Stimulated activated naive CD8-positive, alpha-beta T cell treated with anti-CD3 and anti-CD28 coated beads, Interleukin-15, amount 100 ng/mL, for 72 hours (primary cell): ENCODE results near the gene CARMIL1.

Experiments used
- ATAC-seq: fragments of 150-1000 bp; cut with Tn5 transposase; 2 replicates; pipeline ENCODE4 v1.10.0; 2021; ENCODE audit warnings: mild to moderate bottlenecking, moderate library complexity
- DNase-seq, 2 donors: peaks; one replicate each; pipeline ENCODE4 v3.0.0; 2021 to 2022
- H3K27ac Mint-ChIP-seq, 2 donors: one replicate each; pipeline ENCODE4 v1.8.0; 2022; ENCODE audit warnings: mild to moderate bottlenecking in 2 of 2, mixed read lengths in 2 of 2, moderate library complexity in 2 of 2
- H3K27me3 Mint-ChIP-seq: one replicate; pipeline ENCODE4 v1.8.0; 2022; ENCODE audit warnings: mixed read lengths
- H3K4me1 Mint-ChIP-seq: one replicate; pipeline ENCODE4 v1.8.0; 2022; ENCODE audit warnings: mild to moderate bottlenecking, mixed read lengths
- H3K4me3 Mint-ChIP-seq, 2 donors: one replicate each; pipeline ENCODE4 v1.8.0; 2022; ENCODE audit warnings: mild to moderate bottlenecking in 2 of 2, mixed read lengths in 2 of 2, moderate library complexity in 1 of 2
- H3K9me3 Mint-ChIP-seq, 2 donors: one replicate each; pipeline ENCODE4 v1.8.0; 2022; ENCODE audit warnings: mixed read lengths in 2 of 2

Gene CARMIL1

DNA sequence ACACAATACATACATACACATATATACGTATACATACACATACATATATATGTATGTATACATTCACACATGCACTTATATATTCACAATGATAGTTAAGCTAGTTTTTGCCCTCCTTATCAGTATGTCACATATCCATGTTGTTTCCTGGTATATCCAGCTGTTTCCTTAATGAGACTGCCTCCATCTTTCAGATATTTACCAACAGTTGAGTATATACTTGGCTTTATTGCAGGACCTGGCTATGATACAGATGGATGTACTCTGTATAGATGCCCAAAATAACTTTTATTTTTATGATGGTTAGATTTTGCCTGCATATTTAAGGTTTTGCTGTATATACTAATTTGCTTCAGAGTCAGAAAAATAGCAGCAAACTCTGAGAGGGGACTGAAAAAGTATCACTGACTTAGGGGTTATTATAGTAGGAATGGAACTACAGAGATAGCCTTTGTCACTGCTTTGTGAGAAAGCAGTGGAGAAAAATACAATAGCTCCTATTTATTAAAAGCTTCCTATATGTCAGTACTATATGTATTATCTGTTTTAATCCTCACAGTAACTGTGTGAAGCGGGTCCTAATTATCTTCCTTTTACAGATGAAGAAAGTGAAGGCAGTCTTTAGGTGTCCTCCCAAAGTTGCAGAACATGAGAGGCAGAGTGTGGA, 35.5 kb downstream of the CARMIL1 start:
- no peaks in the 10 kb centered on the region for H3K27me3 Mint-ChIP-seq
- H3K27ac Mint-ChIP-seq, result peak overlapping the region in 1 of 2 donors; percentile 38
- no peaks in the 10 kb centered on the region for H3K9me3 Mint-ChIP-seq
- no peak for ATAC-seq
- no peak overlapping the region for H3K4me3 Mint-ChIP-seq
- H3K4me1 Mint-ChIP-seq, result peaks cover 37% of the 10 kb centered on the region
- DNase-seq, result no peak

DNA sequence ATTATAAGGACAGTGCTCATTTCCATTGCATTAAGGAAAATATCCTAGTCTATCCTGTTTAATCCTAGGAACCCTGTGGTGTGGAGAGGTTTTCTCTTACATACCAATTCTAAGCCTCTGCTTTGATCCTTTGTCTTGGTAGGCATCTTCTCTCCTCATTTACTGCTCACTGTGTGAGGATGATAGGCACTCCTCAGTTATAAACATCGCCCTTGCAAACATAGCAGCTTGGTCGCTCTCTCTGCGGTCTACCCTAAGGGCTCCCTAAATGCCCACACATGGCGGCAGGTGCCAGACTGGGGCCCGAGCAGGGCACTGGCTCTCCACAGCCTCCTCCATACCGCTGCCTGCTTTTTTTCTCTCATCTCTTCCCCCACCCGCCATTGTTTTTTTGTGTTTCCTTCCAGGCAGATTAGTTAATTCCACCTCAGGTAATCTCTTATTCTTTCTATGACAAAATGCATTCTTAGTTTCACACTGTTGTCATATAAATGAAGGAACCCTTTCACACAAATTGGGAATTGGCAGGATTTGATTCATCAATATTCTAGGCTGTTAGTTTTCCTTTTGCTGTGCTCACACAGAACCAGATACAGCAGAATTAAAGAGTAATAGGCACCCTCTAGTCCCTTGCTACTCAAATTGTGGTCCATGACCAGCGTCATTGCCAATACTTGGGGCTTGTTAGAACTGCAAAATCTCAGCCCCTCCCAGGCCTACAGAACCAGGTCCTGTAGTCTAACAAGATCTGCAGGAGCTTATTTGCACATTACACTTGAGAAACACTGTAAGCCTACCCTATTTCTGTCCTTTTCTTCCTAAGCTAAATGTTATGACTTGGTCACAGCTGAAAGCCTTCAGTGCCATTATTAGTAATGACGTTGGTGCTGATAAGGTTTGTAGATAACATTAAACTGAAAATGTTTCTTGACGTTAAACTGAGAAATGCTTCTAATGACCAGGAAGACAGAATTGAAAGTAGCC, 36.3 kb downstream of the CARMIL1 start:
- no peaks in the 10 kb centered on the region for H3K9me3 Mint-ChIP-seq
- ATAC-seq (no peak), DNase-seq (no peak)
- H3K27me3 Mint-ChIP-seq, result no peaks in the 10 kb centered on the region
- peaks cover 31% of the 10 kb centered on the region for H3K4me1 Mint-ChIP-seq
- no peak overlapping the region for H3K27ac Mint-ChIP-seq
- no peak overlapping the region for H3K4me3 Mint-ChIP-seq

DNA sequence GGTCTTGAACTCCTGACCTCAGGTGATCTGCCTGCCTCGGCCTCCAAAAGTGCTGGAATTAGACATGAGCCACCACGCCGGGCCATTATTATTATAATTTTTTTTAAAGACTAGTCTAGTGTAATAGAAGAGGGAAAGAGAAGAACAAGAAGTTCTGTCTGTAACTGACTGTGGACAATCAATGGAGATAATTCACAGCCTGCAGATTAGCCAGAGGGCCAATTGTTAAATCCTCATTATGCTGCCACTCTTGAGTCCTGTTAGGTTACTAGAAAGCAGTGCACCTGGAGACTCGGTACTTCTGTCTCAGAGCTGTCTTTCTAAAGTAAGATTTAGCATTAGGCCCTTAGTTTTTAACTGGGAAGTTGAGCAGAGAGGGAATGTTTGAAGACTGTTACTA, 37.5 kb downstream of the CARMIL1 start:
- no peak overlapping the region for H3K27ac Mint-ChIP-seq
- peaks cover 24% of the 10 kb centered on the region for H3K4me1 Mint-ChIP-seq
- H3K9me3 Mint-ChIP-seq, result no peaks in the 10 kb centered on the region
- no peak for DNase-seq
- ATAC-seq, result no peak
- no peak overlapping the region for H3K4me3 Mint-ChIP-seq
- H3K27me3 Mint-ChIP-seq, result no peaks in the 10 kb centered on the region

DNA sequence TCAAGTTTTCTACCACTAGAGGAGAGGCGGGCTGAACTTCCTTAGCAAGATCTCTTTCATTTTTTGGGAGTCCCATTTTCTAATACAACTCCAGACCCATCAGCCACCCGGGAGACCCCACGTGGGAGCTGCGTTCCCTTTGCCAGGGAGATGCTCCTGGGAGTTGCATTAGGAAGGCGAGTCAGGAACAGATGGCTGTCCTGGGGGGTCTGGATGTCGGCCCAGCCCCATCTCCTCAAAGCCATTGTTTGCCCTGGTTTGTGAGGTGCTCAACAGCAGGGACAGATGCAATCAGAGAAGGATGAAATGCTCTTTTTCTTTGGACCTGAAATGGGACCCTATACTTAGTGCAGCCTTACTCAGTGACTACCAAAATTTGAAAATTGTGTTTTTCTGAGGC, 39.4 kb downstream of the CARMIL1 start:
- no peak overlapping the region for H3K4me3 Mint-ChIP-seq
- H3K9me3 Mint-ChIP-seq, result no peaks in the 10 kb centered on the region
- DNase-seq (no peak), ATAC-seq (no peak)
- peaks cover 4% of the 10 kb centered on the region for H3K4me1 Mint-ChIP-seq
- no peaks in the 10 kb centered on the region for H3K27me3 Mint-ChIP-seq
- H3K27ac Mint-ChIP-seq, result no peak overlapping the region

DNA sequence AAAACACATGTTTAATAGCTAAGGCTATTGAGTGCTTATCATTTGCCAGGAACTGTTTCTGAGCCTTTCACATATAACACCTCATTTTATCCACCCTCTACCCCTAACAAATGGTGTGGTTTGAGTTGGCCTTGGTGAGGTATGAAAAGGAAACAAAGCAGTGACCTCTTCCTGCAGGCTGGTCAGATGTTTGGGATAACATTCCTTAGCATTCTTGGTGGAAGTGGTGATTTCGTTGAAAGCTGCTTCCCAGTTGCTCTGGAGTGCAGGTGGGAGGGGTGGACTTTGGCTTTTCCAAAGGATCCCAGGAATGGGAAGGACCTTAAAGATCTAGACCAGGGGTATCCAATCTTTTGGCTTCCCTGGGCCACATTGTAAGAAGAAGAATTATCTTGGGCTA, 41.3 kb downstream of the CARMIL1 start:
- DNase-seq (no peak), ATAC-seq (no peak)
- H3K4me1 Mint-ChIP-seq, result no peaks in the 10 kb centered on the region
- no peak overlapping the region for H3K27ac Mint-ChIP-seq
- H3K27me3 Mint-ChIP-seq, result no peaks in the 10 kb centered on the region
- no peaks in the 10 kb centered on the region for H3K9me3 Mint-ChIP-seq
- no peak overlapping the region for H3K4me3 Mint-ChIP-seq

DNA sequence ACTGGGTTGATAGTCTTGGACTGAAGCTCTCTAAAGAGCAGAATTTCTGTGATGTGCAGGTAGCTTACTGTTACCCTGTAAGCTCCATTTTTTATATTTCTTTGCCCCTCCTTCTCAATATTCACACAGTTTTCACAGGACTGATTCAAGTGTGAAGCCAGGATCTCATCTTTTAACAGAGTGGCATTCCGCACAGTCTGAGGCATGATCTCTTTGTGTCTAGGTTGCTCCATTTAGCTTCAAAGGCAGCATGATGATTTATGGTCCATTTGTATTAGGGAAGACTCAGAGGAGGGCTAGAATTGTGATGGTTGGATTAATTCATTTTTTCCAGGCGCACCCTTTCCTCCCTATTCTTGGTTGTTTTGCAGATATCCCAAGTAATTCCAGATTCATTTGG, 43.5 kb downstream of the CARMIL1 start:
- DNase-seq, result no peak
- no peak overlapping the region for H3K27ac Mint-ChIP-seq
- H3K4me1 Mint-ChIP-seq, result no peaks in the 10 kb centered on the region
- no peaks in the 10 kb centered on the region for H3K9me3 Mint-ChIP-seq
- H3K4me3 Mint-ChIP-seq, result no peak overlapping the region
- ATAC-seq, result no peak
- no peaks in the 10 kb centered on the region for H3K27me3 Mint-ChIP-seq

DNA sequence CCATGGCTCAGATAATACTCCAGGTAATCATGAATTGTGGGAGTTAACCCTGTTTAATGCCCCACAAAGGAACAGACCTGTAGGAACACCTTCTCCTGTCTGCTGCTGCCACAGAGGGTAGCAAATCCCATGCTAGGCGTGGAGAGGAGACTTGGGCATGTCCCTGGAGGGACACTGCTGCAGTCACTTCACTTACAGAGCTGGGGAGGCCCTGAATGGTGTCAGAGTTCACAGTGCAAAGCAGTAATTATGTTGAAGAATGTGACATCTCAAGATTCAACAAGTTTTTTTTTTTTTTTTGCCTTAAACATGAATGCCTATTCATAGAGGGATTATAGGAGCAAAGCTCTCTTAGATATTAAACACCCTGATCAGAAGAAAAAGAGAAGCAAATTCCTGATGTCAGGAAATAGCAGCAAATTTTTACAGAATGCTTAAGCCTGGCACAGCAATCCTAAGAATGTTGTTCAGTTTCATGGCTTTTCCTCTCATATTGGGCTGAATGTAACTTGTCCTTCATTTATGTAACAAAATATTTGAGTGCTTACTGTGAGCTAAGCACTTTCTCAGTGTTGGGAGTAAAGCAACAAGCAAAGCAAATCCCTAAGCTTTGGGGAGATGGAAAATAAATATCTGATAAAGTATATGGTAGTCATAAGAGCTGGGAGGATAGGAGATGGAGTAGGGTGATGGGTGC, 45.0 kb downstream of the CARMIL1 start:
- Mint-ChIP-seq H3K27ac (no peak overlapping the region), H3K9me3 (no peaks in the 10 kb centered on the region), H3K4me1 (no peaks in the 10 kb centered on the region), H3K4me3 (no peak overlapping the region), H3K27me3 (no peaks in the 10 kb centered on the region)
- DNase-seq (no peak), ATAC-seq (no peak)

DNA sequence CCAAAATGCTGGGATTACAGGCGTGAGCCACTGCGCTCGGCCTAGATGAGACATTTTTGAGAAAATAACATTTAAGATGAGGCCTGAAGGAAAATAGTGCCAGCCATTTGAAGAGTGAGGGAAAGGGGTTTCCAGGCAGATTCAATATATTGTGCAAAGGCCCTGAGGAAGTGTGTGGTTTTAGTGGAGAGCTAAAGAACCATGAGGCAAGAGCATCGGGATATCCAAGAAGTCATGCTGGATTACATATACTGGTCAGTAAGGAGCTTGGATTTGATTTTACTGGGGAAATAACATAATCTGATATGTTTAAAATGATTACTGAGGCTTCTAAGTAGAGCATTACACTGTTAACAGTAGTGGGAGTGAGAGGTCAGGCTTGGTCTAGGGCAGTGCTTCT, 47.0 kb downstream of the CARMIL1 start:
- Mint-ChIP-seq H3K4me3 (no peak overlapping the region), H3K9me3 (no peaks in the 10 kb centered on the region), H3K27ac (no peak overlapping the region), H3K27me3 (no peaks in the 10 kb centered on the region), H3K4me1 (peaks cover 7% of the 10 kb centered on the region)
- no peak for DNase-seq
- ATAC-seq, result no peak

DNA sequence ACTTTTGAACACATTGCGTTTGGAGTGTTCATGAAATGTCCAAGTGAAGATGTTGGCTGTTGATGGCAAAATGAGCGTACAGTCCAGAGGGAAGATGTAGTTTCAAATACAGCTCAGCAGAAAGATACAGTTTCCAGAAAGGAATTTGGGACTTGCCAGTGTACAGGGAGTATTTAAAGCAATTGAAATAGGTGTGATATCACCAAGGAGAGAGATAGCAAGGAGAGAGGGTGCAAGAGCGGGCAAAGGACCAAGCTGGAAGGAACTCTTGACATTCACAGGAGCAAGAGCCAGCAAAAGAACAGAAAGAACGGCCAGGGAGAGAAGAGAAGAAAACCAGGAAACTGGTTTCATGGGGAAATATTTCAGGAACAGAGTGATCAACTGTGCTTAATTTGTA, 47.8 kb downstream of the CARMIL1 start:
- H3K4me1 Mint-ChIP-seq, result peaks cover 7% of the 10 kb centered on the region
- H3K27me3 Mint-ChIP-seq, result no peaks in the 10 kb centered on the region
- no peaks in the 10 kb centered on the region for H3K9me3 Mint-ChIP-seq
- ATAC-seq, result no peak
- H3K27ac Mint-ChIP-seq, result no peak overlapping the region
- no peak for DNase-seq
- no peak overlapping the region for H3K4me3 Mint-ChIP-seq

DNA sequence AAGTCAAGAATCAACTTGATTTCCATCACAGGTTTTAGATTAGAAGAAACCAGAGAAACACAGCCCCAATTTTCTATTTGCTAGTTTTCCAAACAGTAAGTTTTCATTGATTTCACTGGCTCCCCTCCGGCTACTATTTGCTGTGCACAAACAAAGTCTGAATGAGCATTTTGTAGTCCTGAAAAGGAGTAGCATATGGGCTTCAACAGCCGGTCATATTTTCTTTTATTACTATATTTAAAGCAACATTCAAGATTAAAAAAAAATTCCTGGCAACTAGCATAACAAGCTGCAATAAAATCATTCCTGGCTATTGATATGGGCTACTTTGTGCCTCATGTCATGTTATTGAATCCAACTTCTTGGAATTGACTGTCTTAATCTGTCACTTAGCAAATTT, 48.3 kb downstream of the CARMIL1 start:
- DNase-seq, result no peak
- no peak for ATAC-seq
- no peak overlapping the region for H3K4me3 Mint-ChIP-seq
- no peak overlapping the region for H3K27ac Mint-ChIP-seq
- H3K27me3 Mint-ChIP-seq, result no peaks in the 10 kb centered on the region
- H3K9me3 Mint-ChIP-seq, result no peaks in the 10 kb centered on the region
- H3K4me1 Mint-ChIP-seq, result peaks cover 7% of the 10 kb centered on the region

DNA sequence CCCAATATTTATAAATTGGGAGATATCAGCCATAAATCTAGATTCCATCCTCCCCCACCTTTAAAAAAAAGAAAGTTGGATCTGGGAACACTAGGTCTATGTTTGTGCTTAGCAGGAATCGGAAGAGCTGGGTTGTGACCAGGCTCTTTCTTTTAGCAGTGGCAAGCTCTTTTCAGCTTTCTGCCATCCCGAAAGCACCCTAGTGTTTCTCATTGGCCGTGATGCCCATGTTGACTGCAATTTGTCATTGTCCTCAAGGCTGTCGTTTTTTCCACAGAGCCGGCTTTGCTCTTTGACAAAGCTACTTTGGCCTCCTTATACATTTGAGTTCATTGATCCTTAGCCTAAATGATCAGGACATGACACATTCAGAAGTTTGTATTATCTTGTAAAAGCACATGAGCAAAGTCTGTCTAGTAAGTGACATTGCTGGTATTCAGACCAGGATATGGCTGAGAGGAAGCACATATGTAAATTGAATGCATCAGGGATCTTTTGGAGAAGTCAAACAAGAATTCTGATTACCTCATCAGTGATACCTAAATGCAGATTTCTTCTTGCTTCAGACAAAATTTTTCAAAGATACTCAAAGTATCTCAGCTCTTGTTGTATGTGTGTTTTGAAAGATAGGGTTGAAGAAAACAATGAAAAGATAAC, 50.1 kb downstream of the CARMIL1 start:
- no peak for ATAC-seq
- DNase-seq, result no peak
- Mint-ChIP-seq H3K4me3 (no peak overlapping the region), H3K9me3 (no peaks in the 10 kb centered on the region), H3K27me3 (no peaks in the 10 kb centered on the region), H3K27ac (no peak overlapping the region), H3K4me1 (peaks cover 7% of the 10 kb centered on the region)

DNA sequence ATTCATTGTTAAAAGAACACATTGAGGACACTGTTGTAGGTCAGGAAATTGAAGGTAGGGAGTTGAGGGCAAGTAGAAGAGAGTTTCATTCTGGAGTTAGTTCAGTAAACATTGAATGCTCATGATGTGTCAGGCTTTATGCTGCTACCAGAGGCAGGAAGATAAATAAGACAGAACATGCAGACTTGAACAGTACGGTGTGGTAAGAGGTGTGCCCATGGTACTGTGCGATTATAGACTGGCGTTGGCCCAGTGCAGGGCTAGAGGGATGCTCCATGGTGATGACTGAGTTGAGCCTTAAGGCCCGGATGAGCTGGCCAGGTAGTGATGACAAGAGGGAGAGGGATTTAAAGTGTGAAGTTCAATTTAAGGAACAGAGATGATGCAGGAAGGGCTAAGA, 50.8 kb downstream of the CARMIL1 start:
- Mint-ChIP-seq H3K4me1 (peaks cover 11% of the 10 kb centered on the region), H3K9me3 (no peaks in the 10 kb centered on the region), H3K27me3 (no peaks in the 10 kb centered on the region), H3K4me3 (no peak overlapping the region), H3K27ac (peak overlapping the region; percentile 2 to 14)
- ATAC-seq (no peak), DNase-seq (no peak)

DNA sequence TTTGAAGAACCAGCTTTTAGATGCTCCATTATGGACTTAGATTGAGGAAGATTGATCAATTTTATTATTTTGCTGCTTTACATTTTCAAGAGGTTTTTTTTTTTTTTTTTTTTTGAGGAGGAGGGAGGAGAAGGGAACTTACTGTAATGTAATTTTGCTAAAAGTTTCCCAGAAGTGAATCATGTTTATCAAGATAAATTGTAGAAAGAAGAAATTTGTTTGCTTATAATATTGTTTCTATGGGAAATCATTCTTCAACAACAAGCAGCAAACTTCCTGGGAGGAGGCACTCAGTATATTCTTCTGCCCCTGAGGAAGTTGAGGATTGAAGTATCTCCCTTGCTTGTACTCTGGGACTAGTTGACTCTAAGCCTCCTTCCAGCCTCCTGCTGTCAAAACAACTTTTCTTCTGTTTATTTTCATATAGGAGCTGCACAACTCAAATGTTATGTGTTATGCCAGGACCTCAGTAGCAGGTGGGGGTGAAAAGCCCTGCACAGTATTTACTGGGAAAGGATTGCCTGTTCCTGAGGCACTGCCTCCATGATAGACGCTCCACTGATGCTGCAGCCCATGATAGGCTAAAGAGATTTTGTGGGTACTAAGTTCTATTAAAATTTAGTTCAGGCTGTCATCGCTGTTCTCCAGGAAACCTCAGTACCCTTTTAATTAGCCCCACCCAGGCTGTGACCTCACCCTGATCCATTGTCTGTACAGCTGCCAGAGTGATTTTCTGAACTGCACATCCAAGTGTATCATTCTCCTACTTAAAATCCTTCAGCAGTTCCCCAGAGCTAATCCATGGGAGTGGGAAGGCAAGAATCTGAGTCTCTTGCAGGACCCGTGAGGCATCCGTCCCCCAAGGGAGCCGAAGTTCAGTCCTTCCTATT, 51.9 kb downstream of the CARMIL1 start:
- Mint-ChIP-seq H3K4me3 (no peak overlapping the region), H3K27me3 (no peaks in the 10 kb centered on the region), H3K27ac (peak overlapping the region in 1 of 2 donors; percentile 28), H3K9me3 (no peaks in the 10 kb centered on the region), H3K4me1 (peaks cover 16% of the 10 kb centered on the region)
- ATAC-seq, result no peak
- DNase-seq, result no peak

DNA sequence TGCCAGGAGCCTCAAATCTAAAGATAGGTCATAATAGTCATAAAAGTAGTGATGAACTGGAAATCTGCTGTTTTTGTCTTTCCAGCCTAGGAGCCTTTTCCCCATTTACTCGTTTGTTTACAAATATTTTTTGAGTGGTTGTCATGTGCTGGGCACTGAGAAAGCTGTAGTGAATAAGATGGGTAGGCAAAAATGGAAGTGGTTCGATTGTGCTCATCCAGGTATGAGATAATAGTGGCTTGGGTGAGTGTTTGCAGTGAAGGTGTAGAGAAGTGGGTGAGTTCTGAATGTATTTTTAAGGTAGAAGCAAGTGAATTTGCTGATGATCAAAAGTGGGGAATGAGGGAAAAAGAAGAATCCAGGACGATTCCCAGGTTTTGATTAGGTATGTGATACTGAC, 53.0 kb downstream of the CARMIL1 start:
- no peaks in the 10 kb centered on the region for H3K27me3 Mint-ChIP-seq
- no peak overlapping the region for H3K4me3 Mint-ChIP-seq
- ATAC-seq, result no peak
- H3K9me3 Mint-ChIP-seq, result no peaks in the 10 kb centered on the region
- no peak overlapping the region for H3K27ac Mint-ChIP-seq
- H3K4me1 Mint-ChIP-seq, result peaks cover 16% of the 10 kb centered on the region
- DNase-seq, result no peak

DNA sequence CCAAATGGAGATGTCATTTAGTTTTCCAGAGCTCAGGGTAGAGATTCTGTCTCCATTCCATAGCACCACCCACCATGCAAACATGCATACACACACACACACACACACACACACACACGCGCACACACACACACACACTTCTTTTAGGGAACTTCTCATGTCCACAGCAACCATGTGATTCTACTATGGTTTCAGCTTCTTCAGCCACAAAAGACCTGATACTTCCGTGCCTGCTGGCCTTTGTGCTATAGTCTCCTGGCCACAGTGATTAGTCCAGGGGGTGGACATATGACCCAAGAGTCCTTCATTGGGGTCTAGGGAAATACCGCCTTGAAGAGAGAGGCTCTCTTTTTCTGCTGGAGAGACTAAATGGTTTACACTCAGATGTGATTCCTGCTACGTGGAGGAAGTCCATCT, 53.5 kb downstream of the CARMIL1 start:
- ATAC-seq (no peak), DNase-seq (no peak)
- Mint-ChIP-seq H3K27me3 (no peaks in the 10 kb centered on the region), H3K4me1 (peaks cover 16% of the 10 kb centered on the region), H3K4me3 (no peak overlapping the region), H3K27ac (no peak overlapping the region), H3K9me3 (no peaks in the 10 kb centered on the region)
